H7 (cell line): ENCODE results near the gene IMPDH2. TPM values are rescaled to one million over a fixed set of nuclear protein-coding genes. Genes with fewer than 3 reads are reported as not detected.
A peak's percentile ranks its signal among the peaks of the same experiment; 100 is the strongest.

Source experiments
- DNase-seq: peaks from one replicate; pipeline ENCODE4 v3.0.0; 2012
- H3K27me3 ChIP-seq: 2 replicates; pipeline ENCODE4 v1.6.0; 2011; ENCODE audit warnings: mild to moderate bottlenecking, low read length; ENCODE audit not compliant: control insufficient read depth, insufficient read depth
- H3K36me3 ChIP-seq: replicated peaks from 2 replicates; pipeline ENCODE4 v1.5.1; 2011; ENCODE audit warnings: low read length; ENCODE audit not compliant: control insufficient read depth, insufficient read depth
- H3K4me3 ChIP-seq: 2 replicates; pipeline ENCODE4 v1.5.1; 2011; ENCODE audit warnings: low read depth, mild to moderate bottlenecking, control low read depth, low read length, moderate library complexity; ENCODE audit not compliant: insufficient read depth
- total RNA-seq: library from RNA; depleted of rRNA; stranded (reverse); fragments of >200 nt; shearing (Covaris generic); gene quantifications from 2 replicates; pipeline ENCODE4 v1.2.3, GENCODE V29; 2014

Gene IMPDH2
- total RNA-seq, 1 experiment from 2014 or later: 409 TPM

- Histone ChIP-seq H3K4me3 (no peak overlapping the region), H3K36me3 (peaks cover 47% of the 10 kb centered on the region), H3K27me3 (no peaks in the 10 kb centered on the region)
- peak; percentile 16 for DNase-seq
These were observed 3.2 kb downstream of the IMPDH2 start for GRCh38 chr3:49025793-49026520.

DNA sequence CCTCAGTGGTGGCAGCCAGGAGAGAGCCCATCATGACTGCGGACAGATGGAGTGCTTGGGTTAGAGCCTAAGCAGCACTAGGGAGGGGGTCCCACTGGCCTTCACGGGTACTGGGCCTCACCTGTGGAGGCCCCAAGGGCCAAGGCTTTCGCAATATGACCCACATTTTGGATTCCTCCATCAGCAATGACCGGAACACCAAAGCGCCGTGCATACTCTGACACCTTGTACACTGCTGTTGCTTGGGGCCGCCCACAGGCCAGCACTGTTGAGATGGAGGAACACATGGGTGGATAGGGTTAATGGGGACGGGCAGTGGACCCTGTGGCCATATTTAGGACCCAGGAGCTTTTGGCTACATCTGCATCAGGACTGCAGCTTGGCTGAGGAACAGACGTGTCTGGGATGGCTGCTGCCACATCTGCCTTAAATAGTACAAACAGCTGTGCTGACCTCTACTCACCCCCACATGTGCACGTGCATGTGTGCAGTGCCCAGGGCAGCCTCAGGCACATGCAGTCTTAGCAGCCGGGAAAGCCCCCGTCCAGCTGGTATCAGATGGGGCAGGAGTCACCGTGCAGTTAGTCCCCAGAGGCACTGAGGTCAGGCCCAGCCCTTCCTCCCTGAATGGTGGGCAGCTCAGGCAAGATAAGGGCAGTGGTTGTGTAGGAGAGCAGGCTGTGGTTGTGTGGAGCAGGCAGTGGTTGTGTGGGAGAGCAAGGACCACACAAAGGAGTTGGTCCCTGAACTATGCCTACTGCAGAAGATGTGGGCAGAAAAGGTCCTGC lies 4.0 kb downstream of the IMPDH2 start:
- Histone ChIP-seq H3K36me3 (peaks cover 42% of the 10 kb centered on the region), H3K27me3 (no peaks in the 10 kb centered on the region), H3K4me3 (no peak overlapping the region)
- peak; percentile 18 for DNase-seq

- peaks cover 42% of the 10 kb centered on the region for H3K36me3 ChIP-seq
- no peaks in the 10 kb centered on the region for H3K27me3 ChIP-seq
- no peak overlapping the region for H3K4me3 ChIP-seq
- no peak for DNase-seq
These were observed 4.7 kb downstream of the IMPDH2 start for GRCh38 chr3:49024449-49024848.

GRCh38 chr3:49023775-49024174 lies 5.4 kb downstream of the IMPDH2 start:
- Histone ChIP-seq H3K27me3 (no peaks in the 10 kb centered on the region), H3K36me3 (peaks cover 42% of the 10 kb centered on the region), H3K4me3 (no peak overlapping the region)
- no peak for DNase-seq

GRCh38 chr3:49022688-49023171 lies 6.5 kb downstream of the IMPDH2 start:
- H3K4me3 ChIP-seq: peak overlapping the region; percentile 96
- peak; percentile 62 for DNase-seq

DNA sequence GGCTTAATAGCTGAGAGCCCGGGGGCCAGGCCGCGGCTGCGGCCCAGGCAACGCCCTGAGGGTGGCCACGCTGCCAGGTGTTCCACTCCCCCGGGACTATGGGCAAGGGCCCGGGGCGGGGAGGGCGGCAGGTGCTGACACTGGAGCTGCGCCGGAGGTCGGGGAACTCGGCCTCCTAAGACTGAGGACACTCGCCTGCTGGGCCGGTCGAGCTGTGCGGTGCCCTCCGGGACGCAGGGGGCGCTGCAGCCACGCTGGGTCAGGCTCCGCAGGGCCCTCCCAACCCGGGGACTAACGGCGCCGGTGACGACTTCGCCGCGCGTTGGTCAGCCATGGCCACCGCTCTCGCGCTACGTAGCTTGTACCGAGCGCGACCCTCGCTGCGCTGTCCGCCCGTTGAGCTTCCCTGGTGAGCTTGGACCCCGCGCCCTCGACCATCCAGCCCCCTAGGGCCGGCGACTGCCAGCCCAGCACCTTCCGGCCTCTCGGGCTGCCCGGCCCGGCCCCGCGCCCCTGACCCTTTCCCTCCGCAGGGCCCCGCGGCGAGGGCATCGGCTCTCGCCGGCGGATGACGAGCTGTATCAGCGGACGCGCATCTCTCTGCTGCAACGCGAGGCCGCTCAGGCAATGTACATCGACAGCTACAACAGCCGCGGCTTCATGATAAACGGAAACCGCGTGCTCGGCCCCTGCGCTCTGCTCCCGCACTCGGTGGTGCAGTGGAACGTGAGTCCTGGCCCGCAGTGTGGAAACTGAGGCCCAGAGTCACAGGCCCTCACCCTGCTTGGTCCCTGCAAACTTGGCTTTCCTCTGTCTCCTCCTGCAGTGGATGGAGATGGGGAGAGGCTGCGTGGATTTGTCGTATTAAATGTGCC lies 7.1 kb downstream of the IMPDH2 start, which contains the start of gene NDUFAF3:
NDUFAF3 (plus strand) TSS at position 309 of the 875 bp plus-strand sequence; CDS start at position 333, 24 bp downstream.
- H3K4me3 ChIP-seq: peak within 1 kb of the TSS; percentile 96
- H3K36me3 ChIP-seq: peaks cover 35% of the 10 kb centered on the region
- DNase-seq: peak; percentile 98
- no peaks in the 10 kb centered on the region for H3K27me3 ChIP-seq

More at GRCh38 chr3:49022688-49023171, 6.5 kb downstream of the IMPDH2 start:
- H3K27me3 ChIP-seq: no peaks in the 10 kb centered on the region
- H3K36me3 ChIP-seq: peaks cover 39% of the 10 kb centered on the region

- DNase-seq: peak; percentile 98
- Histone ChIP-seq H3K36me3 (peaks cover 34% of the 10 kb centered on the region), H3K4me3 (peak overlapping the region; percentile 96), H3K27me3 (no peaks in the 10 kb centered on the region)
These were observed 7.9 kb downstream of the IMPDH2 start for GRCh38 chr3:49021213-49021812.

GRCh38 chr3:49020330-49021212 lies 8.6 kb downstream of the IMPDH2 start:
- Histone ChIP-seq H3K27me3 (no peaks in the 10 kb centered on the region), H3K36me3 (peaks cover 35% of the 10 kb centered on the region), H3K4me3 (peak overlapping the region; percentile 96)
- peak; percentile 88 for DNase-seq

DNA sequence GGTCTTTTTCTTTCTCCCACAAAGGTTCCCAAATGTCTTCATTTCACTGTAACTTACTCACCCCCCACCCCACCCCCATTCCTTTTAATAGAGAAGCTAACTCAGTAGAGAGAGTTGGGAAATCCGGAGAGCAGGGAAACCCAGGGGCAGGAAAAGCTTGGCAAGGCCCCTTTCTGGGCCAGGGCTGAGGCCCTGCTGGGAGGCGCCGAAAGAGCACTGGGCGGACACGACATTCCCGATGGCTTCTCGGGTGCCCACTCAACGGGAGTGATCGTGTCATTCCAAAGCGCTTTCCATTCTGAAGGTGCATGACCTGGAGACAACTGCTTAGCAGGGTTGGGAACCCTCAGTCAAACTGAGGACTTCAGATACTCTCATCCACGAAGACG lies 9.3 kb downstream of the IMPDH2 start:
- no peak for DNase-seq

GRCh38 chr3:49018707-49019006 lies 10.5 kb downstream of the IMPDH2 start:
- DNase-seq: no peak
- Histone ChIP-seq H3K27me3 (no peaks in the 10 kb centered on the region), H3K36me3 (peaks cover 32% of the 10 kb centered on the region), H3K4me3 (peak overlapping the region; percentile 92)

More for the DNA sequence above, 9.3 kb downstream of the IMPDH2 start:
- Histone ChIP-seq H3K27me3 (no peaks in the 10 kb centered on the region), H3K36me3 (peaks cover 35% of the 10 kb centered on the region), H3K4me3 (peak overlapping the region; percentile 96)

- Histone ChIP-seq H3K36me3 (peaks cover 32% of the 10 kb centered on the region), H3K27me3 (no peaks in the 10 kb centered on the region), H3K4me3 (peak within 1 kb of the TSS; percentile 92)
- DNase-seq: peak; percentile 96
These were observed 11.1 kb downstream of the IMPDH2 start, which contains the start of gene DALRD3 for GRCh38 chr3:49017971-49018706. DALRD3 (minus strand) TSS chr3:49018580; CDS start chr3:49018564, 16 bp downstream.

- H3K27me3 ChIP-seq: no peaks in the 10 kb centered on the region
- peak overlapping the region; percentile 92 for H3K4me3 ChIP-seq
- H3K36me3 ChIP-seq: peaks cover 32% of the 10 kb centered on the region
- DNase-seq: peak; percentile 72
These were observed 11.8 kb downstream of the IMPDH2 start for GRCh38 chr3:49017229-49017970.
